Trophoblast cell (in vitro differentiated cells and primary cell): ENCODE data around the gene CS.
A peak's percentile ranks its signal among the peaks of the same experiment; 100 is the strongest.

Experiments used
- DNase-seq, 2 donors: peaks; one replicate each; pipeline ENCODE4 v3.0.0-alpha.2; 2016
- H2AFZ ChIP-seq: 2 replicates; pipeline ENCODE4 v1.6.1; 2013; ENCODE audit warnings: low read length, moderate library complexity, mild to moderate bottlenecking; ENCODE audit not compliant: insufficient read depth, poor library complexity
- H2AK5ac ChIP-seq: 2 replicates; pipeline ENCODE4 v1.6.1; 2013; ENCODE audit warnings: mild to moderate bottlenecking, low read length
- H2BK120ac ChIP-seq: 2 replicates; pipeline ENCODE4 v1.6.1; 2013; ENCODE audit warnings: low read length, mild to moderate bottlenecking, moderate library complexity; ENCODE audit not compliant: insufficient read depth, poor library complexity
- H2BK12ac ChIP-seq: 2 replicates; pipeline ENCODE4 v1.6.1; 2013; ENCODE audit warnings: mild to moderate bottlenecking, low read length, moderate library complexity
- H2BK5ac ChIP-seq: 2 replicates; pipeline ENCODE4 v1.6.1; 2013; ENCODE audit warnings: low read length, low read depth, moderate library complexity, mild to moderate bottlenecking; ENCODE audit not compliant: poor library complexity
- H3K14ac ChIP-seq: 2 replicates; pipeline ENCODE4 v1.6.1; 2013; ENCODE audit warnings: mild to moderate bottlenecking, low read length
- H3K18ac ChIP-seq: 2 replicates; pipeline ENCODE4 v1.6.1; 2013; ENCODE audit warnings: mild to moderate bottlenecking, low read length
- H3K23ac ChIP-seq: 2 replicates; pipeline ENCODE4 v1.6.1; 2013; ENCODE audit warnings: low read length
- H3K27ac ChIP-seq: 2 replicates; pipeline ENCODE4 v1.5.1; 2013; ENCODE audit warnings: low read depth, mild to moderate bottlenecking, inconsistent platforms, low read length, moderate library complexity
- H3K27me3 ChIP-seq: 2 replicates; pipeline ENCODE4 v1.6.1; 2013; ENCODE audit warnings: inconsistent platforms, mild to moderate bottlenecking, low read length, moderate library complexity; ENCODE audit not compliant: insufficient read depth
- H3K36me3 ChIP-seq, 2 experiments: 1 replicate in 1 of 2; 2 replicates in 1 of 2; pipeline ENCODE4 v1.6.1; 2013; ENCODE audit warnings: low read length in 2 of 2, mild to moderate bottlenecking in 2 of 2, moderate library complexity in 1 of 2; ENCODE audit not compliant: insufficient read depth in 2 of 2, control insufficient read depth in 1 of 2
- H3K4ac ChIP-seq: 2 replicates; pipeline ENCODE4 v1.6.1; 2013; ENCODE audit warnings: low read depth, mild to moderate bottlenecking, low read length, moderate library complexity
- H3K4me1 ChIP-seq, 2 experiments: 1 replicate in 1 of 2; 2 replicates in 1 of 2; pipeline ENCODE4 v1.6.1; 2013; ENCODE audit warnings: low read length in 2 of 2, mild to moderate bottlenecking in 2 of 2, moderate library complexity in 1 of 2; ENCODE audit not compliant: insufficient read depth in 2 of 2, control insufficient read depth in 1 of 2
- H3K4me2 ChIP-seq: 2 replicates; pipeline ENCODE4 v1.6.1; 2013; ENCODE audit warnings: inconsistent platforms, mild to moderate bottlenecking, low read length, moderate library complexity
- H3K4me3 ChIP-seq: 2 replicates; pipeline ENCODE4 v1.5.1; 2013; ENCODE audit warnings: mild to moderate bottlenecking, low read depth, low read length, inconsistent platforms
- H3K79me1 ChIP-seq: one replicate; pipeline ENCODE4 v1.6.1; 2013; ENCODE audit warnings: low read length
- H3K79me2 ChIP-seq: 2 replicates; pipeline ENCODE4 v1.6.1; 2013; ENCODE audit warnings: low read length, mild to moderate bottlenecking; ENCODE audit not compliant: control insufficient read depth, insufficient read depth, poor library complexity
- H3K9ac ChIP-seq: 2 replicates; pipeline ENCODE4 v1.6.1; 2013; ENCODE audit warnings: mild to moderate bottlenecking, low read length
- H3K9me3 ChIP-seq: 2 replicates; pipeline ENCODE4 v1.6.1; 2013; ENCODE audit warnings: low read depth, mild to moderate bottlenecking, control low read depth, inconsistent platforms, low read length; ENCODE audit not compliant: insufficient read depth
- H4K12ac ChIP-seq: 2 replicates; pipeline ENCODE4 v1.6.1; 2013; ENCODE audit warnings: low read depth, mild to moderate bottlenecking, low read length, moderate library complexity
- H4K8ac ChIP-seq: 2 replicates; pipeline ENCODE4 v1.6.1; 2013; ENCODE audit warnings: low read depth, mild to moderate bottlenecking, low read length, moderate library complexity
- H4K91ac ChIP-seq: one replicate; pipeline ENCODE4 v1.6.1; 2013; ENCODE audit warnings: low read depth, mild to moderate bottlenecking, low read length, moderate library complexity
- WGBS: extraction: QIAGEN DNeasy Blood & Tissue Kit; methylation state at CpG from one replicate; pipeline ENCODE4 v1.1.7; 2013; ENCODE audit warnings: missing lambda C conversion rate; ENCODE audit not compliant: insufficient read length, insufficient coverage; ENCODE audit errors: extremely low coverage; 5-methylcytosine and 5-hydroxymethylcytosine counted together

CS gene

DNA sequence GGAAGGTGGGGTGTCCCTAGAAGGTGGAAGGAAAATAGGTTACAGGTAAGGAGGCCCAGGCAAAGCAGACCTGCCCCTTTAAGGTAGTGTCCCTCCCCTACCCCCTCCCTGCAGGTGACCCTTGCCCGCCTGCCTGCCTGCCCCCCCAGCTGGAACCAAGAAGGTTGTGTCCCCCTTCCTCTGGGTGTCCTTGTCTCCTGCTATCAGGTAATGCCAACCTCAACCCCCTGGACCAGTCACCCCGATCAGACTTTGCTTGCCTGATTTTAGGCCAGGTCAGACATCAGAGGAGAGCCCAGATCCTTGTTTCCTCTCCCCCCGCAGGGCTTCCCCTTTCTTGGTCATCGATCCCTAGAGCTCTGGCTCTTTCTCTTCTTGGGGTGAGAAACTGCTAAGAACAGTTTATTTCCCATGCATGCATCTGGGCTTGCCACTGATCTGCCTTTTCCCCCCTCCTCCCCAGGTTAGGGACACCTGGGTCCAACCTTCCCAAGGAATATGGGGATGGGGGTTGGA is 70.2 kb downstream of the CS start, which contains the start of gene SLC39A5:
Gene SLC39A5 (plus strand): TSS at position 136 of the 516 bp plus-strand sequence. CDS start 1,224 bp downstream, outside the sequence.
- Histone ChIP-seq H4K91ac (no peak within 1 kb of the TSS), H3K79me2 (no peaks in the 10 kb centered on the region), H2BK5ac (no peak within 1 kb of the TSS), H3K27me3 (no peaks in the 10 kb centered on the region), H3K9me3 (no peaks in the 10 kb centered on the region), H3K18ac (no peak within 1 kb of the TSS), H3K4me2 (no peak within 1 kb of the TSS), H3K9ac (no peak within 1 kb of the TSS), H3K23ac (no peak within 1 kb of the TSS), H2BK120ac (no peak within 1 kb of the TSS), H4K12ac (no peak within 1 kb of the TSS), H3K79me1 (no peaks in the 10 kb centered on the region), H4K8ac (no peak within 1 kb of the TSS), H2AK5ac (no peak within 1 kb of the TSS), H3K36me3 (peaks cover 0 to 2% of the 10 kb centered on the region in 2 experiments), H3K4me3 (no peak within 1 kb of the TSS), H2BK12ac (no peak within 1 kb of the TSS), H3K27ac (no peak within 1 kb of the TSS), H2AFZ (no peak within 1 kb of the TSS), H3K14ac (no peak within 1 kb of the TSS), H3K4me1 (no peaks in the 10 kb centered on the region), H3K4ac (no peak within 1 kb of the TSS)
- DNase-seq = no peak
- WGBS = no CpG with 5 or more reads among the region's 4 CpGs

DNA sequence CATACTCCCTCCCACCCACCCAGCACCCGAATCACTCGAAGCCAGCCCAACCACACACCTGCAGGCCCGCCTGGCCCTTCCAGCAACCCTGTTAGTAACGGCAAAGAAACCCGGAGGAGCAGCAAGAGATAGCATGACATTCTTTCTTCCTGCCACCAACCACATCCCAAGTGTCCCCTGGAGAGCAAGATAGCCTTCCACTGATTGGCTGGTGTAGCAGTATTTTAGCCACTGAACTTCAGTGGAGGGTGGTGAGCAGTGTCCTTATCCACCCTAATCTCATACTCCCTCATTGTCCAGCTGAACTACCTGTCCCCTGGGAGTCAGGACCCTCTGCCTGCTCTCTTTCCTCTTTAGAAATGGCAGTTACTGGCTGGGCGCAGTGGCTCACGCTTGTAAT is 71.0 kb downstream of the CS start:
- H2BK120ac ChIP-seq = no peak overlapping the region

DNA sequence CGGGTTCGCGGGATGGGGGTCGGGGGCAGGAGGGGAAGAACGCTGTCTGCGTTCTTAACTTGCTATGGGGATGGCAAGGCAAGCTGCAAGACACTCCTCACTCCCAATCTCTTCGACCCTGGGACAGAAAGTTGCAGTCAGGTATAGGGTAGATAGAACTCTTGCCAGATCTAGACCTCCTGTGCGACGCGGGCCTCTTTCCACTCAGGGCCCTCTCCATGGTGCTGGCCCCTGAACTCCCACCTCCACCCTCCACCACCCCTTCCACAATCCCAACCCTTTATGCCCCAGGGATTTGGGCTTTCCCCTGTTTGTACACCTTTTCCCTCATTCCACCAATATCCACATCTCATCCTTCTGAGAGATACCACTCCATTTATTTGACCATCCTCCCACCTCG is 75.2 kb downstream of the CS start:
- no peak overlapping the region for H3K9ac ChIP-seq
- no CpG with 5 or more reads among the region's 11 CpGs for WGBS
- H2BK120ac ChIP-seq = no peak overlapping the region
- no peak overlapping the region for H4K8ac ChIP-seq
- no peak overlapping the region for H3K14ac ChIP-seq
- no peak overlapping the region for H2BK5ac ChIP-seq
- H3K9me3 ChIP-seq = peaks cover 3% of the 10 kb centered on the region
- no peak overlapping the region for H2AK5ac ChIP-seq
- no peak for DNase-seq
- H3K79me1 ChIP-seq = peaks cover 15% of the 10 kb centered on the region
- peaks cover 2 to 19% of the 10 kb centered on the region in 2 experiments for H3K4me1 ChIP-seq
- peaks cover 5% of the 10 kb centered on the region for H3K79me2 ChIP-seq
- H3K27me3 ChIP-seq = no peaks in the 10 kb centered on the region
- no peak overlapping the region for H3K27ac ChIP-seq
- H3K36me3 ChIP-seq = peaks cover 0 to 2% of the 10 kb centered on the region in 2 experiments
- H4K12ac ChIP-seq = no peak overlapping the region
- no peak overlapping the region for H3K4me2 ChIP-seq
- no peak overlapping the region for H3K4me3 ChIP-seq
- H4K91ac ChIP-seq = no peak overlapping the region
- no peak overlapping the region for H3K18ac ChIP-seq
- H3K23ac ChIP-seq = no peak overlapping the region
- H2AFZ ChIP-seq = no peak overlapping the region
- H3K4ac ChIP-seq = no peak overlapping the region
- H2BK12ac ChIP-seq = no peak overlapping the region

More for the DNA sequence above, 71.0 kb downstream of the CS start:
- H3K27ac ChIP-seq = no peak overlapping the region
- H3K4me1 ChIP-seq = peaks cover 0 to 4% of the 10 kb centered on the region in 2 experiments
- H3K9me3 ChIP-seq = no peaks in the 10 kb centered on the region
- no CpG with 5 or more reads among the region's 7 CpGs for WGBS
- H3K9ac ChIP-seq = no peak overlapping the region
- H4K8ac ChIP-seq = no peak overlapping the region
- no peak overlapping the region for H3K4me3 ChIP-seq
- no peak overlapping the region for H3K4ac ChIP-seq
- H3K18ac ChIP-seq = no peak overlapping the region
- peaks cover 0 to 2% of the 10 kb centered on the region in 2 experiments for H3K36me3 ChIP-seq
- no peaks in the 10 kb centered on the region for H3K79me2 ChIP-seq
- H2AFZ ChIP-seq = no peak overlapping the region
- no peak overlapping the region for H4K12ac ChIP-seq
- H3K27me3 ChIP-seq = no peaks in the 10 kb centered on the region
- no peak overlapping the region for H3K14ac ChIP-seq
- no peaks in the 10 kb centered on the region for H3K79me1 ChIP-seq
- no peak overlapping the region for H4K91ac ChIP-seq
- H2BK5ac ChIP-seq = no peak overlapping the region
- no peak overlapping the region for H3K23ac ChIP-seq
- no peak overlapping the region for H3K4me2 ChIP-seq
- no peak overlapping the region for H2BK12ac ChIP-seq
- H2AK5ac ChIP-seq = no peak overlapping the region
- DNase-seq = no peak

DNA sequence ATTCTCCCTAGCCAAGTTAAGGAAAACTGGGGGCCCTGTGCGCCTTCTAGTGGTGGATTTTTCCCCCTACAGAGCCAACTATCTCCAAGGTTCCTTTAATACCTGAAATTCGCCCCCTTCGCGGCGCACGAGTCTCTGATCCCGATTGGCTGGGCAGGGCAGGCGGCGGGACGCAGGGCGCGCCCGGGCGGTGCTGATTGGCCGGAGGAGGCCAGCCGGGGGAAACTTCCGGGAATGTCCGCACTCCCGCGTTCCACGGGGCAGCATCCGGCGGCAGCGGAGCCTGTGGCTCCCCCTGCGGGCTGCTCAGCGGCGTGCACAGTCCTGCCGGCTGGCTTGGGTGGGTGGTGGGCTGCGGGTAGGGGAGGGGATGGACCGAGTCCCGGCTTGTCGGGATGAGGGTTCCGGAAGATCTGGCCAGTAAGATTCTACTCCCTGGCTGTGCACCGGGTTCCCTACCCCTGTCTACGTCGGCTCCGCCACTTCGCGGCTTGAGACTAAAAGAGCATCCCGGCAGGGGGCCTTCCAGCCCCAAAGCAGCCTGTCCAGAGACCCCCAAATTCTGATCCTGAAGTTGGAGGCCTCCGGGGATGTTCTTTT is 75.9 kb downstream of the CS start, which contains the start of gene NABP2:
Gene NABP2 (plus strand): TSS at position 241 of the 600 bp plus-strand sequence. CDS start 515 bp downstream, outside the sequence.
- peak within 1 kb of the TSS; percentile 39 for H4K12ac ChIP-seq
- H3K4me2 ChIP-seq = peak within 1 kb of the TSS; percentile 77
- H3K27ac ChIP-seq = peak within 1 kb of the TSS; percentile 58
- H3K18ac ChIP-seq = peak within 1 kb of the TSS; percentile 22
- peak within 1 kb of the TSS; percentile 72 for H2AFZ ChIP-seq
- H3K4me1 ChIP-seq = peaks cover 2 to 19% of the 10 kb centered on the region in 2 experiments
- H2AK5ac ChIP-seq = peak within 1 kb of the TSS; percentile 23
- H3K4ac ChIP-seq = no peak within 1 kb of the TSS
- WGBS = no CpG with 5 or more reads among the region's 41 CpGs
- peaks cover 5% of the 10 kb centered on the region for H3K79me2 ChIP-seq
- H4K8ac ChIP-seq = peak within 1 kb of the TSS; percentile 92
- peak within 1 kb of the TSS; percentile 68 for H2BK120ac ChIP-seq
- no peak within 1 kb of the TSS for H2BK12ac ChIP-seq
- no peak within 1 kb of the TSS for H2BK5ac ChIP-seq
- peaks cover 0 to 3% of the 10 kb centered on the region in 2 experiments for H3K36me3 ChIP-seq
- H3K9ac ChIP-seq = peak within 1 kb of the TSS; percentile 79
- peak within 1 kb of the TSS; percentile 70 for H3K4me3 ChIP-seq
- H3K14ac ChIP-seq = peak within 1 kb of the TSS; percentile 73
- H3K79me1 ChIP-seq = peaks cover 15% of the 10 kb centered on the region
- peak; percentile 99 for DNase-seq
- H3K27me3 ChIP-seq = no peaks in the 10 kb centered on the region
- no peak within 1 kb of the TSS for H3K23ac ChIP-seq
- peak within 1 kb of the TSS; percentile 72 for H4K91ac ChIP-seq
- H3K9me3 ChIP-seq = peaks cover 3% of the 10 kb centered on the region
